NT2/D1 (cell line): ENCODE measurements around the gene SLC25A13.

ENCODE experiments used
- YY1 ChIP-seq: IDR thresholded peaks from 2 replicates; pipeline ENCODE4 v1.6.1; 2011; ENCODE audit not compliant: insufficient read length, insufficient read depth
- ZNF274 ChIP-seq: IDR thresholded peaks from 2 replicates; pipeline ENCODE4 v1.6.1; 2011; ENCODE audit warnings: mild to moderate bottlenecking, low read depth, low read length

DNA sequence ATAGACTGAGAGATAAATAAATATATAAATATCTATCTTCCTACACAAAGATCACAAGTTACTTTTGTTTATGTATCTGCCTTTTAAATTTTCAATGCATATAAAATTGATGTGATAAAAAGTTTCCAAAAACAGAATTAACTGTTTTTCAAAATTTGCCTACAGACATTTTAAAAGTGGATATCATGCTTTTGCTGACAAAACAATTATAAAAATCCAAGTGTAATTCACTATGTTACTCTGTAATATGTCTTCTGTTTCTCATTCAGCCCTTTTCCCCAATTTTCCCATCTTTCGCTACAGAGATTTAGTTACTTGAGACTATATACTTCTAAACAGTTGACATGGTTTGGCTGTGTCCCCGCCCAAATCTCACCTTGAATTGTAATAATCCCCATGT, 37.7 kb downstream of the SLC25A13 start:
- no peak for TF ChIP-seq YY1
- TF ChIP-seq ZNF274 = no peak
